GM23338 (cell line): ENCODE data around the gene PPBP. TPM values are rescaled to one million over a fixed set of nuclear protein-coding genes. Genes with fewer than 3 reads are reported as not detected.
A peak's percentile ranks its signal among the peaks of the same experiment; 100 is the strongest.

Source experiments
- ATAC-seq: fragments of 200-7000 bp; cut with Tn5 transposase; 3 replicates; pipeline ENCODE4 v1.9.1; 2020
- DNase-seq: peaks from one replicate; pipeline ENCODE4 v3.0.0-alpha.2; 2015; ENCODE audit warnings: low spot score
- H2AFZ ChIP-seq: fragments of 200-600 bp; sonication (generic); 2 replicates; pipeline ENCODE4 v1.8.0; 2016; ENCODE audit warnings: antibody characterized with exemption, mild to moderate bottlenecking, moderate library complexity
- H3F3A ChIP-seq: fragments of 200-600 bp; sonication (generic); replicated peaks from 2 replicates; pipeline ENCODE4 v1.8.0; 2017; ENCODE audit warnings: antibody characterized with exemption, mixed run types, low read depth
- H3K27ac ChIP-seq: fragments of 200-600 bp; sonication (generic); 2 replicates; pipeline ENCODE4 v1.6.1; 2016; ENCODE audit warnings: low read depth
- H3K27me3 ChIP-seq: fragments of 200-600 bp; sonication (generic); 2 replicates; pipeline ENCODE4 v1.8.0; 2016; ENCODE audit warnings: mild to moderate bottlenecking, mixed run types, moderate library complexity; ENCODE audit not compliant: insufficient read depth
- H3K36me3 ChIP-seq: fragments of 200-600 bp; sonication (generic); 2 replicates; pipeline ENCODE4 v1.8.0; 2016; ENCODE audit warnings: mild to moderate bottlenecking; ENCODE audit not compliant: insufficient read depth
- H3K4me1 ChIP-seq: fragments of 200-600 bp; sonication (generic); 2 replicates; pipeline ENCODE4 v1.8.0; 2016; ENCODE audit warnings: mild to moderate bottlenecking, moderate library complexity; ENCODE audit not compliant: insufficient read depth
- H3K4me2 ChIP-seq: fragments of 200-600 bp; sonication (generic); 2 replicates; pipeline ENCODE4 v1.7.1; 2017; ENCODE audit warnings: mixed run types
- H3K4me3 ChIP-seq: fragments of 200-600 bp; sonication (generic); 2 replicates; pipeline ENCODE4 v1.6.1; 2016; ENCODE audit warnings: mixed run types
- H3K79me2 ChIP-seq: fragments of 200-600 bp; sonication (generic); replicated peaks from 2 replicates; pipeline ENCODE4 v1.8.0; 2017; ENCODE audit warnings: mild to moderate bottlenecking; ENCODE audit not compliant: insufficient read depth
- H3K9me2 ChIP-seq: fragments of 200-600 bp; sonication (generic); 2 replicates; pipeline ENCODE4 v1.8.0; 2017; ENCODE audit not compliant: insufficient read depth
- H4K20me1 ChIP-seq: fragments of 200-600 bp; sonication (generic); replicated peaks from 2 replicates; pipeline ENCODE4 v1.8.0; 2017; ENCODE audit warnings: mild to moderate bottlenecking; ENCODE audit not compliant: insufficient read depth
- H3K27ac Mint-ChIP-seq: 2 replicates; pipeline ENCODE4 v1.8.0; 2020; ENCODE audit warnings: inconsistent platforms, mild to moderate bottlenecking, moderate library complexity, mixed read lengths
- H3K27me3 Mint-ChIP-seq: 3 replicates; pipeline ENCODE4 v1.8.0; 2022; ENCODE audit warnings: low read depth, mild to moderate bottlenecking, moderate library complexity, mixed read lengths, inconsistent platforms; ENCODE audit not compliant: insufficient read depth, poor library complexity
- H3K36me3 Mint-ChIP-seq: 3 replicates; pipeline ENCODE4 v1.8.0; 2021; ENCODE audit warnings: low read depth, mild to moderate bottlenecking, inconsistent platforms, moderate library complexity, mixed read lengths
- H3K4me1 Mint-ChIP-seq: 3 replicates; pipeline ENCODE4 v1.8.0; 2020; ENCODE audit warnings: mild to moderate bottlenecking, inconsistent platforms, mixed read lengths
- H3K4me3 Mint-ChIP-seq: 3 replicates; pipeline ENCODE4 v1.8.0; 2021; ENCODE audit warnings: moderate library complexity, mild to moderate bottlenecking, inconsistent platforms, mixed read lengths
- H3K9me3 Mint-ChIP-seq: 3 replicates; pipeline ENCODE4 v1.8.0; 2020; ENCODE audit warnings: moderate library complexity, mild to moderate bottlenecking, inconsistent platforms, mixed read lengths
- CREB1 ChIP-seq: fragments of 250-450 bp; sonication (Bioruptor Pico); IDR thresholded peaks from 2 replicates; pipeline ENCODE4 v1.5.0; 2020; ENCODE audit warnings: low read depth, mild to moderate bottlenecking, moderate library complexity
- EZH2 ChIP-seq: fragments of 200-600 bp; sonication (generic); IDR thresholded peaks from one replicate; pipeline ENCODE4 v1.8.0; 2017; ENCODE audit warnings: antibody characterized with exemption, mild to moderate bottlenecking, low read depth; ENCODE audit not compliant: unreplicated experiment
- EZH2phosphoT487 ChIP-seq: fragments of 200-600 bp; sonication (generic); IDR thresholded peaks from one replicate; pipeline ENCODE4 v1.8.1; 2018; ENCODE audit warnings: antibody characterized with exemption; ENCODE audit not compliant: unreplicated experiment
- NANOG ChIP-seq: IDR thresholded peaks from 2 replicates; pipeline ENCODE4 v1.6.1; 2016; ENCODE audit warnings: antibody characterized with exemption, borderline replicate concordance
- POLR2AphosphoS5 ChIP-seq: IDR thresholded peaks from 2 replicates; pipeline ENCODE4 v1.6.1; 2016; ENCODE audit warnings: antibody characterized with exemption, low read depth
- ZNF331 ChIP-seq: fragments of 250-450 bp; sonication (Bioruptor Pico); IDR thresholded peaks from 2 replicates; pipeline ENCODE4 v1.5.0; 2020; ENCODE audit warnings: low read depth, mild to moderate bottlenecking, moderate library complexity
- polyA plus RNA-seq: library from polyadenylated mRNA; unstranded; fragments of >200 nt; fragmentation: Nextera tagmentation; extraction: Ambion mirVana; gene quantifications from 2 replicates; pipeline ENCODE4 v1.2.1, GENCODE V29; 2016
- total RNA-seq: library from RNA; depleted of rRNA; stranded (reverse); fragments of >200 nt; shearing (Covaris generic); gene quantifications from 2 replicates; pipeline ENCODE4 v1.2.3, GENCODE V29; 2014
- TF ChIP-seq, protein P1 (sequence below): fragments of 250-450 bp; sonication (Bioruptor Pico); IDR thresholded peaks from 2 replicates; pipeline ENCODE4 v1.5.0; 2020; ENCODE audit warnings: mild to moderate bottlenecking, moderate library complexity
- TF ChIP-seq, protein P2 (sequence below): IDR thresholded peaks from 2 replicates; pipeline ENCODE4 v1.6.1; 2016; ENCODE audit warnings: antibody characterized with exemption
- TF ChIP-seq, protein P3 (sequence below), 2 experiments: fragments of 200-600 bp in 1 of 2; sonication (generic) in 1 of 2; conservative IDR thresholded peaks; 2 replicates each; pipeline versions ENCODE4 v1.5.1 to v1.6.1; 2016 to 2017; ENCODE audit warnings: antibody characterized with exemption in 2 of 2, low read depth in 2 of 2, mild to moderate bottlenecking in 2 of 2, moderate library complexity in 1 of 2

The PPBP gene
- total and polyA plus RNA-seq, 2 experiments from 2014 or later: 0.35 to 0.50 TPM

DNA sequence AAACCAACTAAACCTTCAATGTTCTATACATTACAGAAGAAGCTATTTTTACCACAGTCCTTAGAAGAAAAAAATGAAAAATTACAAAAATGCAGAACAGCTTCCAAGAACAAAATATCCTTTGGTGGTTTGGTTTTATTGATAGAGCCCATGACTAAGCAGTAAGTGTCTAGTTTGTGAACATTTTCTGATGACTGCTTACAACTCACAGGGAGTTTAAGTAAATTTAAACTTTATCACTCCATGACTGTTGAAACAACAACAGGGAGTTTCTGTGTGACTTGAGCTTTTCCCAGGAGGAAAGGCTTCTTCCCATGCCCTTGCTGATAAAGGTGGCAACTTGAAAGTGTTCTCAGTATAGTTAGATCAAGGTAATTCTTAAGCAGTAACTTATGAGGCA, 9.1 kb downstream of the PPBP start:
- Histone ChIP-seq H2AFZ (peak overlapping the region; percentile 49; the same call in 1 of the 2 replicates), H3K4me1 (peaks cover 8% of the 10 kb centered on the region), H4K20me1 (no peaks in the 10 kb centered on the region), H3K9me2 (peaks cover 10% of the 10 kb centered on the region; the same call in 1 of the 2 replicates), H3K36me3 (no peaks in the 10 kb centered on the region), H3K79me2 (no peaks in the 10 kb centered on the region), H3K4me2 (no peak overlapping the region), H3K4me3 (no peak overlapping the region), H3K27me3 (no peaks in the 10 kb centered on the region), H3F3A (no peaks in the 10 kb centered on the region), H3K27ac (no peak overlapping the region)
- Mint-ChIP-seq H3K27me3 (peaks cover 3% of the 10 kb centered on the region), H3K4me3 (no peak overlapping the region), H3K4me1 (peaks cover 25% of the 10 kb centered on the region), H3K36me3 (peaks cover 8% of the 10 kb centered on the region; the same call in 2 of the 3 replicates), H3K27ac (no peak overlapping the region), H3K9me3 (peaks cover 5% of the 10 kb centered on the region; the same call in 2 of the 3 replicates)
- TF ChIP-seq EZH2: no peak
- TF ChIP-seq, protein P1, sequence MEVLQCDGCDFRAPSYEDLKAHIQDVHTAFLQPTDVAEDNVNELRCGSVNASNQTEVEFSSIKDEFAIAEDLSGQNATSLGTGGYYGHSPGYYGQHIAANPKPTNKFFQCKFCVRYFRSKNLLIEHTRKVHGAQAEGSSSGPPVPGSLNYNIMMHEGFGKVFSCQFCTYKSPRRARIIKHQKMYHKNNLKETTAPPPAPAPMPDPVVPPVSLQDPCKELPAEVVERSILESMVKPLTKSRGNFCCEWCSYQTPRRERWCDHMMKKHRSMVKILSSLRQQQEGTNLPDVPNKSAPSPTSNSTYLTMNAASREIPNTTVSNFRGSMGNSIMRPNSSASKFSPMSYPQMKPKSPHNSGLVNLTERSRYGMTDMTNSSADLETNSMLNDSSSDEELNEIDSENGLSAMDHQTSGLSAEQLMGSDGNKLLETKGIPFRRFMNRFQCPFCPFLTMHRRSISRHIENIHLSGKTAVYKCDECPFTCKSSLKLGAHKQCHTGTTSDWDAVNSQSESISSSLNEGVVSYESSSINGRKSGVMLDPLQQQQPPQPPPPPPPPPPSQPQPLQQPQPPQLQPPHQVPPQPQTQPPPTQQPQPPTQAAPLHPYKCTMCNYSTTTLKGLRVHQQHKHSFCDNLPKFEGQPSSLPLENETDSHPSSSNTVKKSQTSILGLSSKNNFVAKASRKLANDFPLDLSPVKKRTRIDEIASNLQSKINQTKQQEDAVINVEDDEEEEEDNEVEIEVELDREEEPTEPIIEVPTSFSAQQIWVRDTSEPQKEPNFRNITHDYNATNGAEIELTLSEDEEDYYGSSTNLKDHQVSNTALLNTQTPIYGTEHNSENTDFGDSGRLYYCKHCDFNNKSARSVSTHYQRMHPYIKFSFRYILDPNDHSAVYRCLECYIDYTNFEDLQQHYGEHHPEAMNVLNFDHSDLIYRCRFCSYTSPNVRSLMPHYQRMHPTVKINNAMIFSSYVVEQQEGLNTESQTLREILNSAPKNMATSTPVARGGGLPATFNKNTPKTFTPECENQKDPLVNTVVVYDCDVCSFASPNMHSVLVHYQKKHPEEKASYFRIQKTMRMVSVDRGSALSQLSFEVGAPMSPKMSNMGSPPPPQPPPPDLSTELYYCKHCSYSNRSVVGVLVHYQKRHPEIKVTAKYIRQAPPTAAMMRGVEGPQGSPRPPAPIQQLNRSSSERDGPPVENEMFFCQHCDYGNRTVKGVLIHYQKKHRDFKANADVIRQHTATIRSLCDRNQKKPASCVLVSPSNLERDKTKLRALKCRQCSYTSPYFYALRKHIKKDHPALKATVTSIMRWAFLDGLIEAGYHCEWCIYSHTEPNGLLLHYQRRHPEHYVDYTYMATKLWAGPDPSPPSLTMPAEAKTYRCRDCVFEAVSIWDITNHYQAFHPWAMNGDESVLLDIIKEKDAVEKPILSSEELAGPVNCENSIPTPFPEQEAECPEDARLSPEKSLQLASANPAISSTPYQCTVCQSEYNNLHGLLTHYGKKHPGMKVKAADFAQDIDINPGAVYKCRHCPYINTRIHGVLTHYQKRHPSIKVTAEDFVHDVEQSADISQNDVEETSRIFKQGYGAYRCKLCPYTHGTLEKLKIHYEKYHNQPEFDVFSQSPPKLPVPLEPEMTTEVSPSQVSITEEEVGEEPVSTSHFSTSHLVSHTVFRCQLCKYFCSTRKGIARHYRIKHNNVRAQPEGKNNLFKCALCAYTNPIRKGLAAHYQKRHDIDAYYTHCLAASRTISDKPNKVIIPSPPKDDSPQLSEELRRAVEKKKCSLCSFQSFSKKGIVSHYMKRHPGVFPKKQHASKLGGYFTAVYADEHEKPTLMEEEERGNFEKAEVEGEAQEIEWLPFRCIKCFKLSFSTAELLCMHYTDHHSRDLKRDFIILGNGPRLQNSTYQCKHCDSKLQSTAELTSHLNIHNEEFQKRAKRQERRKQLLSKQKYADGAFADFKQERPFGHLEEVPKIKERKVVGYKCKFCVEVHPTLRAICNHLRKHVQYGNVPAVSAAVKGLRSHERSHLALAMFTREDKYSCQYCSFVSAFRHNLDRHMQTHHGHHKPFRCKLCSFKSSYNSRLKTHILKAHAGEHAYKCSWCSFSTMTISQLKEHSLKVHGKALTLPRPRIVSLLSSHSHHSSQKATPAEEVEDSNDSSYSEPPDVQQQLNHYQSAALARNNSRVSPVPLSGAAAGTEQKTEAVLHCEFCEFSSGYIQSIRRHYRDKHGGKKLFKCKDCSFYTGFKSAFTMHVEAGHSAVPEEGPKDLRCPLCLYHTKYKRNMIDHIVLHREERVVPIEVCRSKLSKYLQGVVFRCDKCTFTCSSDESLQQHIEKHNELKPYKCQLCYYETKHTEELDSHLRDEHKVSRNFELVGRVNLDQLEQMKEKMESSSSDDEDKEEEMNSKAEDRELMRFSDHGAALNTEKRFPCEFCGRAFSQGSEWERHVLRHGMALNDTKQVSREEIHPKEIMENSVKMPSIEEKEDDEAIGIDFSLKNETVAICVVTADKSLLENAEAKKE (CRISPR knock-in tag): no peak
- DNase-seq (no peak), ATAC-seq (no peak)

DNA sequence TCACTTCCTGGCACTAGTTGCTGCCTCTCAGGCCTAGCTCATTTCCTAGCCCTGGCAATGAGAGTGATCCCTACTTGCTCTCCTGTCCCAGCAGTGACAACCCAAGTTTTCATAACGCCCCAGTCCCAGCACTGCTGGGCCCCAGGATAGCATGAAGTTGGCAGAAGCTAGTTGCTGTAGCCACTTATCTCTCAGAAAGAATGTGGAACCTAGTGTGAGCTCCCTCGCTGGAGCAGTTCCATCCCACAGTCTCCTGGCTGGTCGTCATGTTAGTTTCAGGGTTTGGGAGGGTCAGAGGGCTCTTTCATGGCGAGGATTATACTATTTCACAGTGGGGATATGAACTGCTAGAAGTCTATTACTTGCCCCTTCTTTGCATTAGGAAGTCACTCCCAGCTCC, 11.3 kb downstream of the PPBP start:
- ATAC-seq (no peak), DNase-seq (no peak)
- peak overlapping the region; percentile 29; the same call in 1 of the 2 replicates for H2AFZ ChIP-seq
- H3K4me1 Mint-ChIP-seq: peaks cover 11% of the 10 kb centered on the region
- no peak overlapping the region for H3K4me2 ChIP-seq
- peaks cover 3% of the 10 kb centered on the region for H3K27me3 Mint-ChIP-seq
- no peaks in the 10 kb centered on the region for H4K20me1 ChIP-seq
- H3K9me2 ChIP-seq: peaks cover 10% of the 10 kb centered on the region; the same call in 1 of the 2 replicates
- no peaks in the 10 kb centered on the region for H3F3A ChIP-seq
- peaks cover 15% of the 10 kb centered on the region; the same call in 2 of the 3 replicates for H3K36me3 Mint-ChIP-seq
- no peaks in the 10 kb centered on the region for H3K79me2 ChIP-seq
- no peak overlapping the region for H3K27ac ChIP-seq
- no peak overlapping the region for H3K4me3 ChIP-seq
- no peak overlapping the region for H3K4me3 Mint-ChIP-seq
- H3K9me3 Mint-ChIP-seq: peaks cover 13% of the 10 kb centered on the region
- H3K27me3 ChIP-seq: no peaks in the 10 kb centered on the region
- H3K36me3 ChIP-seq: no peaks in the 10 kb centered on the region
- peaks cover 2% of the 10 kb centered on the region; the same call in 1 of the 2 replicates for H3K4me1 ChIP-seq
- no peak overlapping the region for H3K27ac Mint-ChIP-seq
- TF ChIP-seq, protein P2, sequence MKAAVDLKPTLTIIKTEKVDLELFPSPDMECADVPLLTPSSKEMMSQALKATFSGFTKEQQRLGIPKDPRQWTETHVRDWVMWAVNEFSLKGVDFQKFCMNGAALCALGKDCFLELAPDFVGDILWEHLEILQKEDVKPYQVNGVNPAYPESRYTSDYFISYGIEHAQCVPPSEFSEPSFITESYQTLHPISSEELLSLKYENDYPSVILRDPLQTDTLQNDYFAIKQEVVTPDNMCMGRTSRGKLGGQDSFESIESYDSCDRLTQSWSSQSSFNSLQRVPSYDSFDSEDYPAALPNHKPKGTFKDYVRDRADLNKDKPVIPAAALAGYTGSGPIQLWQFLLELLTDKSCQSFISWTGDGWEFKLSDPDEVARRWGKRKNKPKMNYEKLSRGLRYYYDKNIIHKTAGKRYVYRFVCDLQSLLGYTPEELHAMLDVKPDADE: no peak
- TF ChIP-seq EZH2 (no peak), EZH2phosphoT487 (no peak), CREB1 (CRISPR knock-in tag) (no peak), ZNF331 (CRISPR knock-in tag) (no peak), POLR2AphosphoS5 (no peak), NANOG (no peak)
- TF ChIP-seq, protein P3, sequence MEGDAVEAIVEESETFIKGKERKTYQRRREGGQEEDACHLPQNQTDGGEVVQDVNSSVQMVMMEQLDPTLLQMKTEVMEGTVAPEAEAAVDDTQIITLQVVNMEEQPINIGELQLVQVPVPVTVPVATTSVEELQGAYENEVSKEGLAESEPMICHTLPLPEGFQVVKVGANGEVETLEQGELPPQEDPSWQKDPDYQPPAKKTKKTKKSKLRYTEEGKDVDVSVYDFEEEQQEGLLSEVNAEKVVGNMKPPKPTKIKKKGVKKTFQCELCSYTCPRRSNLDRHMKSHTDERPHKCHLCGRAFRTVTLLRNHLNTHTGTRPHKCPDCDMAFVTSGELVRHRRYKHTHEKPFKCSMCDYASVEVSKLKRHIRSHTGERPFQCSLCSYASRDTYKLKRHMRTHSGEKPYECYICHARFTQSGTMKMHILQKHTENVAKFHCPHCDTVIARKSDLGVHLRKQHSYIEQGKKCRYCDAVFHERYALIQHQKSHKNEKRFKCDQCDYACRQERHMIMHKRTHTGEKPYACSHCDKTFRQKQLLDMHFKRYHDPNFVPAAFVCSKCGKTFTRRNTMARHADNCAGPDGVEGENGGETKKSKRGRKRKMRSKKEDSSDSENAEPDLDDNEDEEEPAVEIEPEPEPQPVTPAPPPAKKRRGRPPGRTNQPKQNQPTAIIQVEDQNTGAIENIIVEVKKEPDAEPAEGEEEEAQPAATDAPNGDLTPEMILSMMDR (conservative IDR thresholded peaks at IDR 0.05; ENCODE audit: low read depth in 2 of 2): no peak
